ENCODE results near the gene SPI1.

The SPI1 gene

DNA sequence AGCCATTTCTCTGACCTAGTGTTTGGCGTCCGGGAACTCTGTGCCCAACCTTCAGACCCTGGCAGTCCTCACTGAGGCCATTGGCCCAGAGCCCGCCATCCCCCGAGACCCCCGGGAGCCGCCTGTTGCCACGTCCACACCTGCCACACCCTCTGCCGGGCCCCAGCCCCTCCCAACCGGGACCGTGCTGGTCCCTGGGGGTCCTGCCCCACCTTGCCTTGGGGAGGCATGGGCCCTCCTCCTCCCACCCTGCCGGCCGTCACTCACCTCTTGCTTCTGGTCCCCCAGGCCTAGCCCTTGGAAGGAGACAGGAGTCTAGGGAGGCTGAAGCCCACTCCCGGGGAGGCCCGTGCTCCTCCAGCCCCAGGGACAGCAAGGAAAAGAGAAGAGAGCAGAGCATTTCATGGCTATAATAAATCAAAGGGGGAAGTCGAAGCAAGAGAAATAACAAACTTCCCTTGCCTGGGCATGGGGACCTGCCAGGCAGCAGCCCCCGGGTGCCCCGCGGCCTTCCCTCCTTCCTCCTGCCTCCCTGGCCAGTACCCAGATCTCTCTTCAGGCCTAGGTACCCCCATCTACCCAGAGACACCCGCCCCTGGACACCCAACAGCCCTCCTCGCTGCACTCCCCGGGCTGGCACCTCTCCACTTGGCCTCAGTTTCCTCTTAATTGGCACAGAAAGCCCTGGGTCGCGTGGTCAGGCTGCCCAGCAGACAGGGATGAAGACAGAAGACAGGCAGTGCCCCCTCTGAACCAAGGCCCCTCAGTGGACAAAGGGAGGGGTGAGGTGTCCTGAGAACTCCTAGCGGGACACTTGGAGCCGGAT lies 17.1 kb upstream of the SPI1 start:
- TF ChIP-seq CEBPB (IDR thresholded peaks at IDR 0.05), result no peak
- TF ChIP-seq, protein P1, sequence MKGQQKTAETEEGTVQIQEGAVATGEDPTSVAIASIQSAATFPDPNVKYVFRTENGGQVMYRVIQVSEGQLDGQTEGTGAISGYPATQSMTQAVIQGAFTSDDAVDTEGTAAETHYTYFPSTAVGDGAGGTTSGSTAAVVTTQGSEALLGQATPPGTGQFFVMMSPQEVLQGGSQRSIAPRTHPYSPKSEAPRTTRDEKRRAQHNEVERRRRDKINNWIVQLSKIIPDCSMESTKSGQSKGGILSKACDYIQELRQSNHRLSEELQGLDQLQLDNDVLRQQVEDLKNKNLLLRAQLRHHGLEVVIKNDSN (IDR thresholded peaks at IDR 0.05), result no peak
- TF ChIP-seq ZBTB7A (IDR thresholded peaks at IDR 0.05; ENCODE audit: low read depth), result no peak
- no peak for TF ChIP-seq YY1 (IDR thresholded peaks at IDR 0.05; ENCODE audit: low read depth)
- TF ChIP-seq, protein P2, sequence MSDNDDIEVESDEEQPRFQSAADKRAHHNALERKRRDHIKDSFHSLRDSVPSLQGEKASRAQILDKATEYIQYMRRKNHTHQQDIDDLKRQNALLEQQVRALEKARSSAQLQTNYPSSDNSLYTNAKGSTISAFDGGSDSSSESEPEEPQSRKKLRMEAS (IDR thresholded peaks at IDR 0.05), result no peak
- no peak for TF ChIP-seq EP300 (IDR thresholded peaks at IDR 0.05; ENCODE audit: borderline replicate concordance)
- no peak for TF ChIP-seq FOXM1 (IDR thresholded peaks at IDR 0.05; ENCODE audit: borderline replicate concordance, low read depth)
- TF ChIP-seq TEAD4 (IDR thresholded peaks at IDR 0.05), result no peak
- TF ChIP-seq NFIC (IDR thresholded peaks at IDR 0.05), result no peak
- no peak for TF ChIP-seq CREB1 (IDR thresholded peaks at IDR 0.05; ENCODE audit: low read depth)
- no peak for TF ChIP-seq TAF1 (IDR thresholded peaks at IDR 0.05; ENCODE audit: low read depth)
- TF ChIP-seq EGR1 (IDR thresholded peaks at IDR 0.05), result no peak
- TF ChIP-seq RAD21 (IDR thresholded peaks at IDR 0.05; ENCODE audit: low read depth), result no peak
- TF ChIP-seq, protein P3, sequence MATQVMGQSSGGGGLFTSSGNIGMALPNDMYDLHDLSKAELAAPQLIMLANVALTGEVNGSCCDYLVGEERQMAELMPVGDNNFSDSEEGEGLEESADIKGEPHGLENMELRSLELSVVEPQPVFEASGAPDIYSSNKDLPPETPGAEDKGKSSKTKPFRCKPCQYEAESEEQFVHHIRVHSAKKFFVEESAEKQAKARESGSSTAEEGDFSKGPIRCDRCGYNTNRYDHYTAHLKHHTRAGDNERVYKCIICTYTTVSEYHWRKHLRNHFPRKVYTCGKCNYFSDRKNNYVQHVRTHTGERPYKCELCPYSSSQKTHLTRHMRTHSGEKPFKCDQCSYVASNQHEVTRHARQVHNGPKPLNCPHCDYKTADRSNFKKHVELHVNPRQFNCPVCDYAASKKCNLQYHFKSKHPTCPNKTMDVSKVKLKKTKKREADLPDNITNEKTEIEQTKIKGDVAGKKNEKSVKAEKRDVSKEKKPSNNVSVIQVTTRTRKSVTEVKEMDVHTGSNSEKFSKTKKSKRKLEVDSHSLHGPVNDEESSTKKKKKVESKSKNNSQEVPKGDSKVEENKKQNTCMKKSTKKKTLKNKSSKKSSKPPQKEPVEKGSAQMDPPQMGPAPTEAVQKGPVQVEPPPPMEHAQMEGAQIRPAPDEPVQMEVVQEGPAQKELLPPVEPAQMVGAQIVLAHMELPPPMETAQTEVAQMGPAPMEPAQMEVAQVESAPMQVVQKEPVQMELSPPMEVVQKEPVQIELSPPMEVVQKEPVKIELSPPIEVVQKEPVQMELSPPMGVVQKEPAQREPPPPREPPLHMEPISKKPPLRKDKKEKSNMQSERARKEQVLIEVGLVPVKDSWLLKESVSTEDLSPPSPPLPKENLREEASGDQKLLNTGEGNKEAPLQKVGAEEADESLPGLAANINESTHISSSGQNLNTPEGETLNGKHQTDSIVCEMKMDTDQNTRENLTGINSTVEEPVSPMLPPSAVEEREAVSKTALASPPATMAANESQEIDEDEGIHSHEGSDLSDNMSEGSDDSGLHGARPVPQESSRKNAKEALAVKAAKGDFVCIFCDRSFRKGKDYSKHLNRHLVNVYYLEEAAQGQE (IDR thresholded peaks at IDR 0.05; ENCODE audit: low read depth), result no peak
- TF ChIP-seq TCF12 (IDR thresholded peaks at IDR 0.05; ENCODE audit: low read depth), result no peak

DNA sequence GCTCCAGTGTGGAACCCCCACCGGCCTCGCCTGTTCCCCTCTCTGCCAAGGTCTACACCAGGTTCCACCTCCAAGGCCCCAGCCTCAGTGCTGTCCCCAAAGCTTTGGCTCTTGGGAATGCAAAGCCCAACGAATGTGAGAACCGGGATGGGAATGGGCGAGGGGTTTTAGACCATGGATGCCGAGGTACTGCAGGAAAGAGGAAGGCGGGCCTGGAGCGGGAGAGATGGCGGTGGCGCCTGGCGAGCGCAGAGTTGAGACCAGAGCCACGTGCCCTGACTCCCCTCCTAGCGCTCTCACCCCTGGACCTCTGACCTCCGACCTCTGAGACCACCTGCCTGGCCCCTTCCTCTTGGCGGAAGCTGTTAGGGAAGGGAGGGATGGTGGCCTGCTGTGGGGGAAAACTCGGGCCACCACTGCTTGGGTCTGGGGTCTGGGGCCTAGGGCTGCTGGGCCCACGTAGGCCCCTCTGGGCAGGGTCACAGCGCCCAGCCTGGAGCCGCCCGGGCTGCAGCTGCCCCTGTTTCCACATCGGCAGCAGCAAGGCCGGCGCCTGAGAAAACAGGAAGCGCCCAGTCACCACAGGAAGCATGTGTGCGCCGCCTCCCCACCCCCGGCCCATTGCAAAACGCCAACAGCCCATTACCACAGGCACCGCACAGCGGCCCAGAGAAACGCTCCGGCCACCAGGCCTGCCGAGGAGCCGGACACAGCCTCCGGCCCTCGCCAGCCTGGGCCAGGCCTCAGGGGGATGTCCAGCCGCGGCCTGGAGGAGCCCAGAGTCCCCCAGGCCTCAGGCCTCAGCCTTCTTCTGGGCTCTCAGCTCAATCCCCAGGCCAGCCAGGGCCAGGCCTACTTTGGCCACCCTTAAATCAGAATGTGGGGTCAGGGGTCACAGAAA lies 16.2 kb upstream of the SPI1 start:
- no peak for TF ChIP-seq TEAD4 (IDR thresholded peaks at IDR 0.05)
- no peak for TF ChIP-seq EP300 (IDR thresholded peaks at IDR 0.05; ENCODE audit: borderline replicate concordance)
- TF ChIP-seq YY1 (IDR thresholded peaks at IDR 0.05; ENCODE audit: low read depth), result no peak
- TF ChIP-seq ZBTB7A (IDR thresholded peaks at IDR 0.05; ENCODE audit: low read depth), result no peak
- no peak for TF ChIP-seq TAF1 (IDR thresholded peaks at IDR 0.05; ENCODE audit: low read depth)
- TF ChIP-seq, protein P3 (IDR thresholded peaks at IDR 0.05; ENCODE audit: low read depth), result no peak
- TF ChIP-seq RAD21 (IDR thresholded peaks at IDR 0.05; ENCODE audit: low read depth), result no peak
- TF ChIP-seq TCF12 (IDR thresholded peaks at IDR 0.05; ENCODE audit: low read depth), result no peak

DNA sequence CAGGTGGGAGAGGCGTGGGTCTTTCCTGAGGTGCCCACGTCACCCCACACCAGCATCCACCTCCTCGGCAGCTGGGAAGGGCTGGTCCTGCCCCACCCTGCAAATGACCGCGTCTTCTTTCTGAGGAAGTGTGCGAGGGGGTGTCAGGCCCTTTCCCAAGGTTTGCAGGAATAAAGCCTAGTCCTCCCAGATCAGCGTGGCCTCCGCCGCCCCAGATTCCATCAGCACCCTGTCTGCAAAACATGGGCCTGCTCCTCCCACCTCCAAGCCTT lies 15.6 kb upstream of the SPI1 start:
- TF ChIP-seq CREB1 (IDR thresholded peaks at IDR 0.05; ENCODE audit: low read depth) (no peak), TCF12 (IDR thresholded peaks at IDR 0.05; ENCODE audit: low read depth) (no peak), RAD21 (IDR thresholded peaks at IDR 0.05; ENCODE audit: low read depth) (no peak), EGR1 (IDR thresholded peaks at IDR 0.05) (no peak), CEBPB (IDR thresholded peaks at IDR 0.05) (no peak), FOXM1 (IDR thresholded peaks at IDR 0.05; ENCODE audit: borderline replicate concordance, low read depth) (no peak), YY1 (IDR thresholded peaks at IDR 0.05; ENCODE audit: low read depth) (no peak)
- TF ChIP-seq, protein P2 (IDR thresholded peaks at IDR 0.05), result no peak
- TF ChIP-seq, protein P3 (IDR thresholded peaks at IDR 0.05; ENCODE audit: low read depth), result no peak
- TF ChIP-seq, protein P1 (IDR thresholded peaks at IDR 0.05), result no peak

All from Ishikawa (cell line).